GM12878 (cell line): ENCODE results near the gene ATG101.

Experiments
- CEBPB ChIP-seq, 2 experiments: fragments of 150-350 bp in 1 of 2; IDR thresholded peaks; 2 replicates each; pipeline ENCODE4 v1.6.1; 2012 to 2014; ENCODE audit warnings: low read depth in 2 of 2, low read length in 2 of 2, borderline replicate concordance in 1 of 2, inconsistent platforms in 1 of 2
- EZH2 ChIP-seq: IDR thresholded peaks from 2 replicates; pipeline ENCODE4 v1.6.1; 2012; ENCODE audit warnings: low read depth, mild to moderate bottlenecking, control low read depth, inconsistent platforms, low read length, borderline replicate concordance; ENCODE audit not compliant: control insufficient read depth
- HDGF ChIP-seq: fragments of 450-650 bp; IDR thresholded peaks from 2 replicates; pipeline ENCODE4 v1.6.1; 2016; ENCODE audit warnings: antibody characterized with exemption
- NFYB ChIP-seq: IDR thresholded peaks from 2 replicates; pipeline ENCODE4 v1.6.1; 2011; ENCODE audit warnings: low read depth, mild to moderate bottlenecking, low read length, improper control_type of control experiment, moderate library complexity; ENCODE audit not compliant: insufficient read depth
- NRF1 ChIP-seq: conservative IDR thresholded peaks from 2 replicates; pipeline ENCODE4 v1.6.1; 2011; ENCODE audit warnings: mild to moderate bottlenecking, low read depth, low read length, improper control_type of control experiment
- PAX5 ChIP-seq: IDR thresholded peaks from 2 replicates; pipeline ENCODE4 v1.6.1; 2011; ENCODE audit warnings: low read depth, low read length, borderline replicate concordance
- POLR2A ChIP-seq: IDR thresholded peaks from 2 replicates; pipeline ENCODE4 v1.6.1; 2011; ENCODE audit warnings: low read depth, mild to moderate bottlenecking, low read length
- RAD21 ChIP-seq: IDR thresholded peaks from 2 replicates; pipeline ENCODE4 v1.6.1; 2011; ENCODE audit warnings: mild to moderate bottlenecking, low read depth, low read length, moderate library complexity; ENCODE audit not compliant: insufficient read depth
- STAT3 ChIP-seq: IDR thresholded peaks from 2 replicates; pipeline ENCODE4 v1.6.1; 2011; ENCODE audit warnings: low read depth, low read length, improper control_type of control experiment
- TF ChIP-seq, protein P1 (sequence below), 3 experiments: IDR thresholded peaks in 2 of 3; conservative IDR thresholded peaks in 1 of 3; 2 replicates each; pipeline ENCODE4 v1.5.1; 2011; ENCODE audit warnings: low read depth in 3 of 3, low read length in 3 of 3, mild to moderate bottlenecking in 3 of 3, control low read depth in 2 of 3, moderate library complexity in 2 of 3, inconsistent platforms in 1 of 3, mixed read lengths in 1 of 3; ENCODE audit not compliant: control insufficient read depth in 2 of 3, insufficient read depth in 1 of 3; ENCODE audit errors: extremely low read depth in 1 of 3
- TF ChIP-seq, protein P2 (sequence below): IDR thresholded peaks from 2 replicates; pipeline ENCODE4 v1.6.1; 2011; ENCODE audit warnings: mild to moderate bottlenecking, low read depth, low read length, moderate library complexity; ENCODE audit not compliant: insufficient replicate concordance
- TF ChIP-seq, protein P3 (sequence below): IDR thresholded peaks from 2 replicates; pipeline ENCODE4 v1.6.1; 2012; ENCODE audit warnings: low read depth, low read length, improper control_type of control experiment

DNA sequence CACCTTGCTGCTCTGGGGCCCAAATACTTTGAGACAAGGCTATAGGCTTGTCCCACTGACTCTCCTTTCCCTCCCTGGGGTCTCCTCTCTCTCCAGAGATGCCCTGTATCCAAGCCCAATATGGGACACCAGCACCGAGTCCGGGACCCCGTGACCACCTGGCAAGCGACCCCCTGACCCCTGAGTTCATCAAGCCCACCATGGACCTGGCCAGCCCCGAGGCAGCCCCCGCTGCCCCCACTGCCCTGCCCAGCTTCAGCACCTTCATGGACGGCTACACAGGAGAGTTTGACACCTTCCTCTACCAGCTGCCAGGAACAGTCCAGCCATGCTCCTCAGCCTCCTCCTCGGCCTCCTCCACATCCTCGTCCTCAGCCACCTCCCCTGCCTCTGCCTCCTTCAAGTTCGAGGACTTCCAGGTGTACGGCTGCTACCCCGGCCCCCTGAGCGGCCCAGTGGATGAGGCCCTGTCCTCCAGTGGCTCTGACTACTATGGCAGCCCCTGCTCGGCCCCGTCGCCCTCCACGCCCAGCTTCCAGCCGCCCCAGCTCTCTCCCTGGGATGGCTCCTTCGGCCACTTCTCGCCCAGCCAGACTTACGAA lies 15.4 kb upstream of the ATG101 start:
- no peak for TF ChIP-seq NRF1
- TF ChIP-seq EZH2: no peak
- no peak for TF ChIP-seq POLR2A
- TF ChIP-seq, protein P1, sequence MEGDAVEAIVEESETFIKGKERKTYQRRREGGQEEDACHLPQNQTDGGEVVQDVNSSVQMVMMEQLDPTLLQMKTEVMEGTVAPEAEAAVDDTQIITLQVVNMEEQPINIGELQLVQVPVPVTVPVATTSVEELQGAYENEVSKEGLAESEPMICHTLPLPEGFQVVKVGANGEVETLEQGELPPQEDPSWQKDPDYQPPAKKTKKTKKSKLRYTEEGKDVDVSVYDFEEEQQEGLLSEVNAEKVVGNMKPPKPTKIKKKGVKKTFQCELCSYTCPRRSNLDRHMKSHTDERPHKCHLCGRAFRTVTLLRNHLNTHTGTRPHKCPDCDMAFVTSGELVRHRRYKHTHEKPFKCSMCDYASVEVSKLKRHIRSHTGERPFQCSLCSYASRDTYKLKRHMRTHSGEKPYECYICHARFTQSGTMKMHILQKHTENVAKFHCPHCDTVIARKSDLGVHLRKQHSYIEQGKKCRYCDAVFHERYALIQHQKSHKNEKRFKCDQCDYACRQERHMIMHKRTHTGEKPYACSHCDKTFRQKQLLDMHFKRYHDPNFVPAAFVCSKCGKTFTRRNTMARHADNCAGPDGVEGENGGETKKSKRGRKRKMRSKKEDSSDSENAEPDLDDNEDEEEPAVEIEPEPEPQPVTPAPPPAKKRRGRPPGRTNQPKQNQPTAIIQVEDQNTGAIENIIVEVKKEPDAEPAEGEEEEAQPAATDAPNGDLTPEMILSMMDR (IDR thresholded peaks at IDR 0.05 in 2 of 3, conservative IDR thresholded peaks at IDR 0.05 in 1 of 3; ENCODE audit: control insufficient read depth in 2 of 3, extremely low read depth in 1 of 3, insufficient read depth in 1 of 3, low read depth in 3 of 3, low read length in 3 of 3): no peak
- TF ChIP-seq, protein P2, sequence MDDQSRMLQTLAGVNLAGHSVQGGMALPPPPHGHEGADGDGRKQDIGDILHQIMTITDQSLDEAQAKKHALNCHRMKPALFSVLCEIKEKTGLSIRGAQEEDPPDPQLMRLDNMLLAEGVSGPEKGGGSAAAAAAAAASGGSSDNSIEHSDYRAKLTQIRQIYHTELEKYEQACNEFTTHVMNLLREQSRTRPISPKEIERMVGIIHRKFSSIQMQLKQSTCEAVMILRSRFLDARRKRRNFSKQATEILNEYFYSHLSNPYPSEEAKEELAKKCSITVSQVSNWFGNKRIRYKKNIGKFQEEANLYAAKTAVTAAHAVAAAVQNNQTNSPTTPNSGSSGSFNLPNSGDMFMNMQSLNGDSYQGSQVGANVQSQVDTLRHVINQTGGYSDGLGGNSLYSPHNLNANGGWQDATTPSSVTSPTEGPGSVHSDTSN: no peak
- no peak for TF ChIP-seq HDGF
- no peak for TF ChIP-seq STAT3
- no peak for TF ChIP-seq RAD21
- TF ChIP-seq, protein P3, sequence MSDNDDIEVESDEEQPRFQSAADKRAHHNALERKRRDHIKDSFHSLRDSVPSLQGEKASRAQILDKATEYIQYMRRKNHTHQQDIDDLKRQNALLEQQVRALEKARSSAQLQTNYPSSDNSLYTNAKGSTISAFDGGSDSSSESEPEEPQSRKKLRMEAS: no peak
- no peak for TF ChIP-seq CEBPB (IDR thresholded peaks at IDR 0.05; ENCODE audit: borderline replicate concordance in 1 of 2, low read depth in 2 of 2, low read length in 2 of 2)
- no peak for TF ChIP-seq NFYB
- no peak for TF ChIP-seq PAX5
